A673 (cell line): ENCODE measurements around the gene GRIK1.

ENCODE experiments used
- CTCF ChIP-seq: fragments of 300-800, 200-600 bp; sonication (generic); conservative IDR thresholded peaks from 2 replicates; pipeline ENCODE4 v1.5.1; 2017; ENCODE audit warnings: low read depth, mild to moderate bottlenecking, antibody characterized with exemption, low read length, moderate library complexity, mixed read lengths
- EZH2 ChIP-seq: fragments of 200-600 bp; sonication (generic); IDR thresholded peaks from 2 replicates; pipeline ENCODE4 v1.6.1; 2017; ENCODE audit warnings: borderline replicate concordance, low read depth, mild to moderate bottlenecking, mixed read lengths, antibody characterized with exemption, low read length; ENCODE audit not compliant: poor library complexity, severe bottlenecking

- TF ChIP-seq CTCF (no peak), EZH2 (no peak)
Observed at GRCh38 chr21:29753216-29753615, 186.6 kb downstream of the GRIK1 start.
